ENCODE measurements around the gene BAIAP2L1.

DNA sequence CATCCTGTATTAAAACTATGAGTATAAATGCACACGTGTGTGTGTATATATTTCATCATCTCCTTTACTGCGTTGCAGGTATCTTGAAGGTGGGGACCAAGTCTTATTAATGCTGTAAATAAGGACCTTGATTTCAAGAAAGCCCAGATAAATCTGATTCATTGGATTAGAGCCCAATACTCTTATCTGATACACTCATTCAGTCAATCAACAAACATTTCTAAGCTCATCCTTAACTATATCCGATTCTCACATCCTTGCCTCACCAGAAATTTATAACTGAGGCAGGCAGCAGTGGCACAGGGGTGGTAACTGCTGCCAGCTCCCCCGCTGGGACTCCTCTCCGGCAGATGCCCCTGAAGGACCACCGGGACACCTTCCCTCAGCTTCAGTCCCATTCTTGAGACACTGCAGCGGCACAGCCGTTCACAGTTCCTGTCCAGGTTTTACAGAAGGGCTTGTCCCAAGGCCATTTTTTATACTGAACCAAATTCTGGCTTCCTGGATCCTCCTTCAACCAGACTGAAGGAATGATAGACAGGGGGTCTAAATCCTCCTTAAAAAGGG is 65.4 kb downstream of the BAIAP2L1 start:
- TF ChIP-seq, protein P1, sequence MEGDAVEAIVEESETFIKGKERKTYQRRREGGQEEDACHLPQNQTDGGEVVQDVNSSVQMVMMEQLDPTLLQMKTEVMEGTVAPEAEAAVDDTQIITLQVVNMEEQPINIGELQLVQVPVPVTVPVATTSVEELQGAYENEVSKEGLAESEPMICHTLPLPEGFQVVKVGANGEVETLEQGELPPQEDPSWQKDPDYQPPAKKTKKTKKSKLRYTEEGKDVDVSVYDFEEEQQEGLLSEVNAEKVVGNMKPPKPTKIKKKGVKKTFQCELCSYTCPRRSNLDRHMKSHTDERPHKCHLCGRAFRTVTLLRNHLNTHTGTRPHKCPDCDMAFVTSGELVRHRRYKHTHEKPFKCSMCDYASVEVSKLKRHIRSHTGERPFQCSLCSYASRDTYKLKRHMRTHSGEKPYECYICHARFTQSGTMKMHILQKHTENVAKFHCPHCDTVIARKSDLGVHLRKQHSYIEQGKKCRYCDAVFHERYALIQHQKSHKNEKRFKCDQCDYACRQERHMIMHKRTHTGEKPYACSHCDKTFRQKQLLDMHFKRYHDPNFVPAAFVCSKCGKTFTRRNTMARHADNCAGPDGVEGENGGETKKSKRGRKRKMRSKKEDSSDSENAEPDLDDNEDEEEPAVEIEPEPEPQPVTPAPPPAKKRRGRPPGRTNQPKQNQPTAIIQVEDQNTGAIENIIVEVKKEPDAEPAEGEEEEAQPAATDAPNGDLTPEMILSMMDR (IDR thresholded peaks at IDR 0.05) = no peak
- TF ChIP-seq POLR2A (IDR thresholded peaks at IDR 0.05) = no peak

Data from right lobe of liver (tissue), 4 donors.